Ramos (cell line): ENCODE measurements around the gene CD40.

Source experiments
- in situ Hi-C: fragments of 300-500 bp; cut with MboI; formaldehyde crosslinking; loops from one replicate; pipeline ENCODE4 v1.14.3; 2022; ENCODE audit warnings: low sequenced_read_pairs; ENCODE audit not compliant: unreplicated experiment

The CD40 gene

DNA sequence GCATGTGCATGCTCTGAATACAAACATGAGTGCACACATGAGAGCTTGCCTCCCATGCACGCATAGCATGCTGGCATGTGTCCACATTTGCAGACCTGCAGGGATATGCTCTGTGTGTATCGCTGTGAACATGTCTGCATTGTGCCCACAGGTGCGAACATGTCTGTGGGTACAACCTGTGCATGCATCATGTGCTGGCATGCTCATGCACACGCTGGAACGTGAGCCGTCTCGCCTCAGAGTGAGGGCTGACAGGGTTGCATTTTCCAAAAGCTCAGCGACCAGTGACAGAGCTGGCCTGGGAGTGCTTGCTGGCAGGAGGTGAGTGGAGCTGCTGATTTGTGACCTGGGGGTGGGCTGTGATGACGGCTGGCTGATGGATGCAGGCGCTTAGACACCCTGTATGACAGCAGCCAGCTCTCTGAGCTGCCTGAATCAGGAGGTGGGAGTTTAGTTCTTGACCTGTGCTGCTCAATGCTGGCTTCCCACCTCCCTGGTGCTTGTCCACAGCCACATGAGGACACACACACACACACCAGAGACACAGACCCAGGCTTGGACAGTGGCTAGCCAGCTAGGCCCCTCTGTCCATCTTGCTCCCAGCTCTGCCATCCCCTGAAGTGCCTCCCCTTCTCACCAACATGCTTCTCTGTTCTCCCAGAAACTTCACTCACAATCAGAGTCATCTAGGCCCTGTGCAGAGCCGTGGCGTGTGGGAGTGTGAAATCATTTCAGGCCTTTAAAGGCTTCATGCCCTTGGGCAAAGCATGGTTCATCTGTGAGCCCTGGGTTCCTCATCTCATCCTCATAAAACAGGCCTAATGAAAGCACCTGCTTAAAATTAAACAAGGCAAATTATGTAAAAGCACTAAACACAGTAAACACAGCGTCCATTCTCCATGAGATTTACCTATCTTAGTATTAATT is 51.4 kb downstream of the CD40 start:
- in situ Hi-C loops = no loop called here

DNA sequence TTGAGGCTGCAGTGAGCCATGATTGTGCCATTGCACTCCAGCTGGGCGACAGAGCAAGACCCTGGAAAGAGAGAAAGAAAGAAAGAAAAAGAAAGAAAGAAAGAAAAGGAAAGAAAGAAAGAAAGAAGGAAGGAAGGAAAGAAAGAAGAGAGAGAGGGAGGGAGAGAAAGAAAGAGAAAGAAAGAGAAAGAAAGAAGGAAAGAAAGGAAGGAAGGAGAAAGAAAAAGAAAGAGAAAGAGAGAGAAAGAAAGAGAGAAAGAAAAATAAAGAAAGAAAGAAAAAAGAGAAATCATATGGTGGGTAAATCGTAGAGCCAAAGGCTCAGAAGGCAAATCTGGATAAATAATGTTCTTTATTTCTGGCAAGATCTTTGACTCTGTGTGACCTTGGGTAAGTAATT is 53.4 kb downstream of the CD40 start:
- in situ Hi-C loops = no loop called here

DNA sequence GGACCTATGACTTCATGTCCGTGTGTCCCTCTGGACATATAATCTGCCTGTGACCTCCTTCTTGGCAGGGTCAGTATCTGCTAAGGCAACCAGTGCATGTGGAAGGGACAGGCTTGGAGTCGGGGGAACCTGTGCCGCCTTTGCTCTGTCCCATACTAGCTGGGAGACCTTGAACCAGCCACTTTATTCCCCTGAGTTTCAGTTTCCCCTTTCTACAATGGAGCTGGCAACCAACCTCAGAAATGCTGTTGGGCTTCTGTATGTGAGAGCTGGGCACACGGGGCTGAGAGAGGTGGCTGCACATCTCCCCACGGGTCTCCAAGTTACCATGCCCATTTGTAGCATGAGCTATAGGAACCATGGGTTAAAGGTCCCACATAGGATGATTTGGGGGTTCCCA is 53.8 kb downstream of the CD40 start:
- in situ Hi-C loops = no loop called here

DNA sequence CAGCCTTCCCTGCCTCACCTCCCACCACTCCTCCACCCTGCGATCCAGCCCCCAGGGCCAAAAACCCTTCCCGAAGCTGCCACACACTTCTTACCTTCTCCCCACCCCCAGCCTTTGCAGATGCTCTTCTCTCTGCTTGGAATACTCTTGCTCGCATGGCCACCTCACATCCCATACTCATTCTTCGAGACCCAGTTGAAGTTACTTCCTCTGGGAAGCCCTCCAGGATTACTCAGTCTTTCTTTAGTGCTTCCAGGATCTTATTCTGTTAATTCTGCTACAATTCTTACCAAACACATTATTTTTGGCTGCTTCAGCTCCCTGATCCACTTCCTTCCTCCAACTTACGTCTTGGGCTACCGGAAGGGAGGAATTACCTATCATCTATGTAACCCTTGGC is 54.3 kb downstream of the CD40 start:
- in situ Hi-C loops = no loop called here

DNA sequence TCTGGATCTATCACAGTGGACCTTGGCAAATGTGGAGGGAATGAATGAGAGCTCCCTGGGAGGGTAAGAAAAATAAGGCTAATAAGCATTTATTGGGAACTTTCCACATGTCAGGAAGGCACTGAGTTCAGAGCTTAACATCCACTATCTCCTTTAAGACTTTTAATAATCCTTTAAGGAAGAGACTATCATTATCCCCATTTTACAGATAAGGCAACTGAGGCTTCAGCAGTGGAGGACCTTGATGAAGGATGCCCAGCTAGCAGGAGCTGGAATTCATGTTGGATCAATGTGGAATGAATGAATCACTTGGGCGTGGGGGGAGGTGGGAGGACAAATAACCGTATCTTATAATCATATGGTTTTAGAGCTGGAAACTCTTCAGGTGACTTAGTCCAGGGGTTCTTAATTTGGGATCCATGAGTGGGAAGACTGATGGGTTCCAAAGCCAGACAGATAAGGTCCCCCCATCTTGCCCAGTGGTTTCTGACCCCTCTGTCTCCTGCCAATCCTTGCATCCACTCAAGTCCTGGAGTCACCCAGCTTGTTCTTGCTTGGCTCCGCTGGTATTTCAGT is 54.9 kb downstream of the CD40 start:
- in situ Hi-C loops = no loop called here

DNA sequence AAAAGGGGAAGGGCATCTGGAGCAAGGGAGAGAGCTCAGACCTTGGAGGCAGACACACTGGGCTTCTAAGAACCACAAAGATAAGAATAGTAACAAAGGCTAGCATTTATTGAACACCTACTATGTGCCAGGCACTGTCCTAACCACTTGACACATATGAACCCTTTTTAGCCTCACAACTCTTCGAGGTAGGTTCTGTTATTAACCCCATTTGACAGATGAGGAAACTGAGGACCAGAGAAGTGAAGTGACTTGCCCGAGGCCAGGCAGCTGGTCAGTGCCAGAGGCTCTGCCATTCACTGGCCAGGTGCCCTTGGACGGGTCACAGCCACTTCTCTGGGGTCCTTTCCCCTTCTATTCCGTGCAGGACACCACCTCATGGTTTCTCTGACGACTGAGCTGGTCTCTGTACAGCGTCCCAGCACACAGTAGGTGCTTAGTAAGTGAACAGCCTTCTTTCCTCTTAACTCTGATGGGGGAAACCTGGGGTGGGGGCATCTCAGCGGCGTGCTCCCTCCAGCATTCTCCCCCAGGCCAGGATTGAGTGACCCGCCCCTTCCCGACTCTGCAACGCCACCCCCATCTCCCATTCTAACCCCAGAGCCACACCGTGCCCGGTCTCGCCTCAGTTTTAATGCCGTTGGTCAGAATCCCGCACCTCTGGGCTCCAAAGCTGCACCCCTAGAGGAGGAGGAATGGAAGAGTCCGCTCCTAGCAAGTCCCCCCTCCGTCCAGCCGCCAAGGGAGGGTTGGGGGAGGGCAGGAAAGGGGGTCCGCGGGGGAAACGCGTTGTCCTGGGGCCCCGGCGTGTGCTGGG is 55.7 kb downstream of the CD40 start:
- in situ Hi-C loops = no loop called here

DNA sequence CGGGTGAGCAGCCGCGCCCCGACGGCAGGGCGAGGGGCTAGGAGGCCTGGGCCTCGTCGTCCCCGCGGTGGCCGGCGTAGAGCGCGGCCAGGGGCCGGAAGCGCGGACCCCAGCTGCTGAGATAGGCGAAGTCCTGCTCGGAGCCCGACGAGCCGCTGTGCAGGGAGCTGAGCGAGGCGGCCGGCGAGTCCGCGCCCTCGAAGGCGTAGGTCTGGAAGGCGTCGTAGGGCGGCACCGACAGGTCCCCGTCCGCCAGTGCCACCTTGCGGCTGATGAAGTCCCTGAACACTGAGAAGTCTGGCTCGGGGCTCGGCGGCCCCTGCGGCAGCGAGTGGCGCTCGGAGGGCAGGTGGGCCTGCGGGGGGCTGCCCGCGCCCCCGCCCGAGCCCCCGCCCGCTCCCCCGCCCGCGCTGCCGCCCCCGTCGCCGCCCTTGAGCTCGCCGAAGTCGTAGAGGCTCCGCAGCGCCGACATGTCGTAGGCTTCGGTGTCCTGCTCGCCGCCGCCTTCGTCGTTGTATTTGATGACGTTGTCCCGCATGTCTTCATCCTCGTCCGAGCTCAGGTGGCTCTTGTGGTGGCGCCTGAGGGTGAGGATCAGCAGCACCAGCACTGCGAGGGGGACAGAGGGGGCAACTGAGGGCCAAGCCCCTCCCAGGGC is 56.5 kb downstream of the CD40 start:
- in situ Hi-C loops = no loop called here

DNA sequence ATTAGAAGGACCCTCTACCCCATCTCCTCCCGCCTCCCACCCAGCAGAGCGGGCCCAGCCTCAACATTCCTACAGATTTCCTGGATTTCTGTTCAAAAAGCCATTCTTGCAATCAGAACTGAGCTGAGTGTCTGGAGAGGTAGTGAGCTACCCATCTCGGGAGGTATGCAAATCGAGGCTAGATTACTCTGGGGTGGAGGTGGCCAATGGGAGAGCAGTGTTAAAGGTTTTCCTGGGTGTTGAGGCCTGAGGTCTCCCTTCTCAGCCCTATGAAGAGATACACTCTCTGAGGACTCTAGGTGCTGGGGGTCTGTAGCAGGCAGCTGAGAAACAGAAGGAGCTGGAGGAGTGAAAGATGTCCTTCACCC is 57.0 kb downstream of the CD40 start:
- in situ Hi-C loops = no loop called here

DNA sequence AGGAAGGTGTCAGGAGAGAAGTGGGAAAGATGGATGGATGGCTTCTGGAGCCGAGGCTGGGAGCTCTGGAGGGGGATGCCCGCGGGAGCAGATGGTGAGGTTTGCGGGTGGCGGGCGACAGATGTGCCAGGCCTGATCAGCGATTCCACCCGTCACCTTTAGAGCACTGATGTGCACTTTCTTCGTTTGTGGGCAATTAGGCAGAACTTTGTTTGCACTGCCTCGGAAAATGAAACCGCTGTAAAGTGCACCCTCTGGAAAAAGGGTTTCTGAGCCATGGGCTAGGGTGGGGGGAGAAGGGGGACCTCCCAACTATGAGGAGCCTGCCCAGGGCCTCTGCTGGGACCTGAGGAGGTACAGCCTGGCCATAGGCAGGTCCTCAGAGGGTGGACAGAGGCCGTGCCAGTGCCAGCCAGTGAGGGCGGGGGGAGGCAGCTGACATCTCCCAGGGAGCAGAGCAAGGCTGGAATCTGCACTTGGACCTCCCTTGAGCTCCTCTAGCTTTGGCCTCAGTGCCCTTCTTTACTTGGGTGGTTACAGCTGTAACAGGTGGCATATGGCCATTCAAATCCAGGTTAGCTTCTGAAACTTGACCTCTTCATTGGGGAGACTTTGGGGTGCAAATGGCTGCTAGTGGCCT is 58.7 kb downstream of the CD40 start:
- in situ Hi-C loops = no loop called here

DNA sequence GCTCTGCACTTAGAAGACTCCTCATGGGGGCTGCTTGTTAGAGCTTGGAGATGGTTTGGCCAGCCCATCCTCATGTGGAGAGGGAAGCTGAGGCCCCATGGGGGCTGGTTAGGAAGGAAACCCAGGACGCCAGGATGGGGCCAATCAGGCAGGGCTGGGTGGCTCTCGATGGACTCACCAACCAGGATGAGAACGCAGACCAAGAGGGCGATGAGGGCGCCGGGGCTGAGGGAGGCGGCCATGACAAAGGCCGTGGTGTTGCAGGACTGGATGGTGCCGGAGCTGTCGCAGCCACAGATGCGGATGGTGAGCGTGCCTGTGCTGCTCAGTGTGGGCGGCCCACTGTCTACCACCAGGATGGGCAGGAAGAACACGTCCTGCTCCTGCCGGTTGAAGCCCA is 59.7 kb downstream of the CD40 start:
- in situ Hi-C loops = no loop called here

DNA sequence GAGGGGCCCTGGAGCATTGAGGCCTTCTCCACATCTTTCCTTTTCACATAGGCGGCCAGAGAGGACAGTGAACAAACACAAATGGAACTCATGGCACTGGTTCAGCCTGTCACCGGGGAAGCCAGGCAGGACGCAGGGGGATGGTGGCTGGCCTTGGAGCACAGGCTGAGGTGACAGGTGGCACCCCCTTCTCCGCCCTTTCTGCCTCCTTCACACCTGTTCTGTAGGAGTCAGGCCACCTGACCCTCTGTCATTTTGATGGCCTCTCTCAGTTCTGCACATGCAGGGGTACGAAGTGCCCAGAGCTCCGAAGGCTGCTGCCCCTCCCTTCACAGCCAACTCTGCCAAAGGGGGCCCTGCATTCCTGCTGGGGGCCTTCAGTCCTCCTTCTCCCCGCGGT is 60.8 kb downstream of the CD40 start:
- in situ Hi-C loops = no loop called here
